ENCODE results near the gene SMIM24. TPM values are rescaled to one million over a fixed set of nuclear protein-coding genes. Genes with fewer than 3 reads are reported as not detected.
"Not testable (repeated sequence)": the region's sequence is repeated elsewhere in the genome, so short reads cannot be mapped to it uniquely, and the experiment has no call there.

Gene SMIM24
- total RNA-seq, 1 donor from 2014 or later: not detected

GRCh38 chr19:3455960-3456601, 24.2 kb downstream of the SMIM24 start:
- DNase-seq: no peak

GRCh38 chr19:3455393-3455955, 24.9 kb downstream of the SMIM24 start:
- no peak for DNase-seq

- no peak for DNase-seq
These were observed 25.5 kb downstream of the SMIM24 start for GRCh38 chr19:3454656-3455392.

- no peak for DNase-seq
These were observed 26.5 kb downstream of the SMIM24 start for GRCh38 chr19:3453840-3454239.

GRCh38 chr19:3452942-3453214, 27.4 kb downstream of the SMIM24 start:
- DNase-seq: not testable (repeated sequence)

GRCh38 chr19:3452171-3452941, 28.0 kb downstream of the SMIM24 start:
- DNase-seq: no peak

- DNase-seq: no peak
These were observed 28.9 kb downstream of the SMIM24 start for GRCh38 chr19:3451451-3451866.

GRCh38 chr19:3450796-3451411, 29.4 kb downstream of the SMIM24 start:
- peak; percentile 33 for DNase-seq

GRCh38 chr19:3448616-3449334, 31.6 kb downstream of the SMIM24 start:
- no peak for DNase-seq

- DNase-seq: not testable (repeated sequence)
These were observed 33.7 kb downstream of the SMIM24 start for GRCh38 chr19:3446657-3447056.

GRCh38 chr19:3444695-3445234, 35.6 kb downstream of the SMIM24 start:
- no peak for DNase-seq

GRCh38 chr19:3443840-3444694, 36.3 kb downstream of the SMIM24 start:
- DNase-seq: peak; percentile 60

GRCh38 chr19:3442487-3443071, 37.7 kb downstream of the SMIM24 start:
- DNase-seq: no peak

- DNase-seq: no peak
These were observed 38.4 kb downstream of the SMIM24 start for GRCh38 chr19:3441986-3442329.

- DNase-seq: no peak
These were observed 39.0 kb downstream of the SMIM24 start for GRCh38 chr19:3441089-3441985.

- DNase-seq: peak; percentile 26
These were observed 40.2 kb downstream of the SMIM24 start for GRCh38 chr19:3440082-3440481.

- DNase-seq: peak; percentile 98
These were observed 45.4 kb downstream of the SMIM24 start for GRCh38 chr19:3434630-3435553.

Measured in tongue (tissue), 2 donors.